Measurements from ENCODE around the gene KCNK2. TPM values are rescaled to one million over a fixed set of nuclear protein-coding genes. Genes with fewer than 3 reads are reported as not detected.

KCNK2 gene
- total and polyA plus RNA-seq, 2 of the 4 experiments (the other 2 are of a cell fraction), result 45.9 to 86.9 TPM

DNA sequence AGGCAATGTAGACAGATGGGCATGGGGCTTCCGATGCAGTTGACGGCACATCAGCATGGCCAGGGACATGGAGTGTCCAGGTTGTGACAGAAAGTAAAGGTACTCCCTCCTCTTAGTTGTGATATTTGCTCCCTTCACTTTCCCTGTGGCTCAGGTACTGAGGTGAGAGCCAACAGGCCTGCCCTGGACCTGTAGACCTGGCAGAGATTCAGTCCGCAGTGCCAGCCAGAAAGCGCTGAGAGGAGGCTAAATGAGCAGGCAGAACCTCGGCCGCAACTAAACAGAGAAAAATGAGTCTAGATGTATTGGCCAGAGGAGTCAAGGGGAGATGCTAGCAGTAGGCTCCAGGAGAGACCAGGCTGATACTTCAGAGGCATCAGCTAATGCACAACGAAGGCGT lies 22.6 kb upstream of the KCNK2 start:
- Histone ChIP-seq H2BK20ac (ENCODE audit: low read depth, low read length) (no peak overlapping the region), H2BK120ac (ENCODE audit: low read depth, low read length) (no peak overlapping the region), H3K27me3 (ENCODE audit: control insufficient read depth, insufficient read depth, low read length) (no peaks in the 10 kb centered on the region), H3K4me2 (ENCODE audit: low read depth, low read length) (no peak overlapping the region), H2AK9ac (replicated peaks; ENCODE audit: low read depth, low read length, poor library complexity) (no peak overlapping the region), H3K36me3 (ENCODE audit: control insufficient read depth, insufficient read depth, low read length) (no peaks in the 10 kb centered on the region), H4K20me1 (ENCODE audit: insufficient read depth, low read length) (no peaks in the 10 kb centered on the region), H4K91ac (ENCODE audit: insufficient read depth, low read depth, low read length) (no peak overlapping the region), H3K4me1 (ENCODE audit: control insufficient read depth, insufficient read depth, low read length) (no peaks in the 10 kb centered on the region), H2AFZ (replicated peaks; ENCODE audit: low read length, poor library complexity) (peak overlapping the region; percentile 13), H3K9me1 (ENCODE audit: insufficient read depth, low read length) (no peaks in the 10 kb centered on the region), H3K27ac (ENCODE audit: insufficient read depth, low read length) (no peak overlapping the region), H3K9ac (ENCODE audit: low read depth, low read length) (no peak overlapping the region), H4K5ac (ENCODE audit: low read depth, low read length) (no peak overlapping the region), H3K4me3 (ENCODE audit: insufficient read depth, low read depth, low read length) (no peak overlapping the region), H3K14ac (replicated peaks; ENCODE audit: low read depth, low read length) (no peak overlapping the region), H2BK15ac (ENCODE audit: low read depth, low read length) (0 out of 3 replicates have a peak overlapping the region, but pooled peaks have one; percentile 7), H3K56ac (ENCODE audit: extremely low read depth, insufficient read depth, low read length) (no peak overlapping the region), H3K79me1 (ENCODE audit: low read depth in 1 of 2, low read length in 2 of 2) (no peaks in the 10 kb centered on the region), H2BK5ac (ENCODE audit: low read depth, low read length, poor library complexity, severe bottlenecking) (no peak overlapping the region), H2AK5ac (ENCODE audit: low read depth, low read length) (0 out of 2 replicates have a peak overlapping the region, but pooled peaks have one; percentile 15), H3K23ac (ENCODE audit: low read depth, low read length) (no peak overlapping the region), H3K9me3 (ENCODE audit: control insufficient read depth, insufficient read depth, low read length) (no peaks in the 10 kb centered on the region), H3K18ac (ENCODE audit: low read depth, low read length) (no peak overlapping the region), H3K4ac (ENCODE audit: low read depth, low read length) (no peak overlapping the region), H4K8ac (ENCODE audit: low read depth in 2 of 2, low read length in 2 of 2) (no peak overlapping the region)
- no TSS peak for BruUV-seq (replicated peaks)
- intact Hi-C loops (cut with micrococcal nuclease) (no loop called here), dilution Hi-C loops (cut with HindIII; ENCODE audit: low sequenced_read_pairs, unreplicated experiment) (no loop called here), in situ Hi-C loops (cut with MboI; ENCODE audit: low sequenced_read_pairs) (no loop called here)
- DNase-seq (no peak), ATAC-seq (ENCODE audit: low read depth) (no peak)
- WGBS, 2 experiments (ENCODE audit: extremely low coverage in 2 of 2, insufficient read length in 1 of 2), result 97% methylated on average over 6 of the region's 8 CpGs; no CpG with 5 or more reads in 1 of the 2 experiments
- TF ChIP-seq, protein P1, sequence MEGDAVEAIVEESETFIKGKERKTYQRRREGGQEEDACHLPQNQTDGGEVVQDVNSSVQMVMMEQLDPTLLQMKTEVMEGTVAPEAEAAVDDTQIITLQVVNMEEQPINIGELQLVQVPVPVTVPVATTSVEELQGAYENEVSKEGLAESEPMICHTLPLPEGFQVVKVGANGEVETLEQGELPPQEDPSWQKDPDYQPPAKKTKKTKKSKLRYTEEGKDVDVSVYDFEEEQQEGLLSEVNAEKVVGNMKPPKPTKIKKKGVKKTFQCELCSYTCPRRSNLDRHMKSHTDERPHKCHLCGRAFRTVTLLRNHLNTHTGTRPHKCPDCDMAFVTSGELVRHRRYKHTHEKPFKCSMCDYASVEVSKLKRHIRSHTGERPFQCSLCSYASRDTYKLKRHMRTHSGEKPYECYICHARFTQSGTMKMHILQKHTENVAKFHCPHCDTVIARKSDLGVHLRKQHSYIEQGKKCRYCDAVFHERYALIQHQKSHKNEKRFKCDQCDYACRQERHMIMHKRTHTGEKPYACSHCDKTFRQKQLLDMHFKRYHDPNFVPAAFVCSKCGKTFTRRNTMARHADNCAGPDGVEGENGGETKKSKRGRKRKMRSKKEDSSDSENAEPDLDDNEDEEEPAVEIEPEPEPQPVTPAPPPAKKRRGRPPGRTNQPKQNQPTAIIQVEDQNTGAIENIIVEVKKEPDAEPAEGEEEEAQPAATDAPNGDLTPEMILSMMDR (conservative IDR thresholded peaks at IDR 0.05; ENCODE audit: low read depth, low read length), result no peak
- TF ChIP-seq RCOR1 (IDR thresholded peaks at IDR 0.05; ENCODE audit: insufficient replicate concordance, low read length), result no peak
- TF ChIP-seq, protein P2, sequence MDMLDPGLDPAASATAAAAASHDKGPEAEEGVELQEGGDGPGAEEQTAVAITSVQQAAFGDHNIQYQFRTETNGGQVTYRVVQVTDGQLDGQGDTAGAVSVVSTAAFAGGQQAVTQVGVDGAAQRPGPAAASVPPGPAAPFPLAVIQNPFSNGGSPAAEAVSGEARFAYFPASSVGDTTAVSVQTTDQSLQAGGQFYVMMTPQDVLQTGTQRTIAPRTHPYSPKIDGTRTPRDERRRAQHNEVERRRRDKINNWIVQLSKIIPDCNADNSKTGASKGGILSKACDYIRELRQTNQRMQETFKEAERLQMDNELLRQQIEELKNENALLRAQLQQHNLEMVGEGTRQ (IDR thresholded peaks at IDR 0.05; ENCODE audit: low read depth, low read length), result no peak
- TF ChIP-seq CEBPB (IDR thresholded peaks at IDR 0.05; ENCODE audit: low read depth, low read length), result no peak
- TF ChIP-seq BHLHE40 (IDR thresholded peaks at IDR 0.05; ENCODE audit: low read depth, low read length), result no peak
- TF ChIP-seq MAFK (IDR thresholded peaks at IDR 0.05; ENCODE audit: low read depth, low read length), result no peak
- TF ChIP-seq SMC3 (IDR thresholded peaks at IDR 0.05; ENCODE audit: low read depth, low read length), result no peak
- TF ChIP-seq RFX5 (IDR thresholded peaks at IDR 0.05; ENCODE audit: low read depth, low read length), result no peak
- TF ChIP-seq MAZ (IDR thresholded peaks at IDR 0.05; ENCODE audit: borderline replicate concordance, low read depth, low read length), result no peak
- TF ChIP-seq, protein P3, sequence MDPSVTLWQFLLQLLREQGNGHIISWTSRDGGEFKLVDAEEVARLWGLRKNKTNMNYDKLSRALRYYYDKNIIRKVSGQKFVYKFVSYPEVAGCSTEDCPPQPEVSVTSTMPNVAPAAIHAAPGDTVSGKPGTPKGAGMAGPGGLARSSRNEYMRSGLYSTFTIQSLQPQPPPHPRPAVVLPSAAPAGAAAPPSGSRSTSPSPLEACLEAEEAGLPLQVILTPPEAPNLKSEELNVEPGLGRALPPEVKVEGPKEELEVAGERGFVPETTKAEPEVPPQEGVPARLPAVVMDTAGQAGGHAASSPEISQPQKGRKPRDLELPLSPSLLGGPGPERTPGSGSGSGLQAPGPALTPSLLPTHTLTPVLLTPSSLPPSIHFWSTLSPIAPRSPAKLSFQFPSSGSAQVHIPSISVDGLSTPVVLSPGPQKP (IDR thresholded peaks at IDR 0.05; ENCODE audit: borderline replicate concordance, low read depth, low read length), result no peak
- CTCF ChIA-PET, result no interaction called here
- POLR2A ChIA-PET (ENCODE audit: unreplicated experiment), result no interaction called here
